Activated CD4-positive, CD25-positive, alpha-beta regulatory T cell treated with anti-CD3 and anti-CD28 coated beads, Interleukin-2, amount 50 U/mL, for 24 hours (primary cell): ENCODE data around the gene PPP4R2.
"Not testable (repeated sequence)": the region's sequence is repeated elsewhere in the genome, so short reads cannot be mapped to it uniquely, and the experiment has no call there.

Experiments used
- ATAC-seq, 2 donors: fragments of 150-1000 bp; cut with Tn5 transposase; one replicate each; pipeline ENCODE4 v1.10.0; 2021; ENCODE audit warnings: mild to moderate bottlenecking in 1 of 2, moderate library complexity in 1 of 2

PPP4R2 gene

DNA sequence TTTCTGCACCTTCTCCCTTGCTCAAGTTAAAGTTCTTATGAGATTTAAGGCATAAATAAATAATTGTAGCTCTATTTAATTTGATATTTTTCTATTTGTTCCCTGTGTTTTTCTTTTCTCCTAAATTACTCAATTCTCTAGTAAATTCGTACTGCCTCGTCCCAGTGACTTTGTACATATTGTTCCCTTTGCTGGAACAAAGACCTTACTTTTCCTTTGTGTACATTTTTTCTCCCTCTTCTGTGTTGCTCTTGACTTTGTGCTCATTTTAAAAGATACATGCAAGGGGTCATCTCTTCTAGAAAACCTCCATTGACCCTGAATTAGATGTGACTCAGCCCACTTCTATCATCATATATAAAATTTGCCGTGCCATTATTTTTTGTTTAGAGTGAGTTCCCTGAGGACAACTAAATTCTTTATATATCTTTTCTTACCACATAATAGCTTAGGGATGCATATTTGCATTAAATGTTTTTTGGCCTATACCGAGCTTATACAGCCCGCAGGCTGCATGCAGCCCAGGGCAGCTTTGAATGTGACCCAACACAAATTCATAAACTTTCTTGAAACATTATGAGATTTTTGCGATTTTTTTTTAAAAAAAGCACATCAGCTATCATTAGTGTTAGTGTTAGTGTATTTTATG lies 29.6 kb downstream of the PPP4R2 start:
- no peak for ATAC-seq

DNA sequence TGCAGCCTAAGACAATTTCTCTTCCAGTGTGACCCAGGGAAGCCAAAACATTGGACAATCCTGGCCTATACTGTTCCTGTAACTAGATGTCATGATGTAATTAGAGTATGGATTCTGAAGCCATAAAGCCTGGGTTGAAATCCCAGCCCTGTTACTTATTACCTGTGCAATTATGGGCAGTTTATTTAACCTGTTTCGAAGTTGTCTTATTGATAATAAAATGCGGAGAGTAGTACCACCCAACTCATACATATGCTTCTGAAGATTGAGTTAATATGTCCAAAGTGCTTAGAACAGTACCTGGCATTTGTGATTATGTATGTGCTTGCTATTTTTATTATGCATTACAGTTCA lies 30.1 kb downstream of the PPP4R2 start:
- ATAC-seq: no peak

DNA sequence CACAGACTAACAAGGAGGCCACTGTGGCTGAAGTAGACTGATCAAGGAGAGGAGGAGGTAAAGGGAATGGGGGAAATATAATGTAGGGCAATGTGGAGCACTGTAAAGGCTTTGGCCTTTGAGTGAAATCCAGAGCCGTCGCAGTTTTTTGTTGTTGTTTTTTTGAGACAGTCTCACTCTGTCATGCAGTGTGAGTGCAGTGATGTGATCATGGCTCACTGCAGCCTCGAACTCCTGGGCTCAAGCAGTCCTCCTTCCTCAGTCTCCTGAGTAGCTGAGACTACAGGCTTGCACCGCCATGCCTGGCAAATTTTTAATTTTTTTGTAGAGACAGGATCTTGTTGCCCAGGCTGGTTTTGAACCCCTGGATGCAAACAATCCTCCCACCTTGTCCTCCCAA lies 32.2 kb downstream of the PPP4R2 start:
- peak in 1 of 2 donors; percentile 34 for ATAC-seq

DNA sequence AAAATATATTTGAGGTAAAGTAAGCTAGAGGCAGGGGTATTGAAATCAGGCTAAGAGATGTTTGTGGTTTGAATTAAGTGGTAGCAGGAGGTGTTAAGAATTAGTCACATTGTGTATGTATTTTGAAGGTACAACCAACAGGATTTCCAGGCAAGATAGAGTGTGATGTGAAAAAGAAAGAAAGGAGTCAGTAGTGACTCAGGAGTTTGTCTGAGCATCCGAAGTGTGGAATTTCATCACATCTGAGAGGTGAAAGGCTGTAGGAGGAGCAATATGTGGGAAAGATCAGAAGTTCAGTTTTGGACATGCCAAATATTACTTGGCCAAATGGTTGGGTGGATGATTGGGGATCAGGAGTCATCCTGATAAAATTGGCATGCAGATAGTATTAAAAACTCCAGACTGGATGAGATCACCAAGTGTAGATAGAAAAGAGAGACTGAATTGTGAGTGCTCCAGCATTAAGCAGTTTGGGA lies 32.7 kb downstream of the PPP4R2 start:
- ATAC-seq: peak; percentile 95 to 96

DNA sequence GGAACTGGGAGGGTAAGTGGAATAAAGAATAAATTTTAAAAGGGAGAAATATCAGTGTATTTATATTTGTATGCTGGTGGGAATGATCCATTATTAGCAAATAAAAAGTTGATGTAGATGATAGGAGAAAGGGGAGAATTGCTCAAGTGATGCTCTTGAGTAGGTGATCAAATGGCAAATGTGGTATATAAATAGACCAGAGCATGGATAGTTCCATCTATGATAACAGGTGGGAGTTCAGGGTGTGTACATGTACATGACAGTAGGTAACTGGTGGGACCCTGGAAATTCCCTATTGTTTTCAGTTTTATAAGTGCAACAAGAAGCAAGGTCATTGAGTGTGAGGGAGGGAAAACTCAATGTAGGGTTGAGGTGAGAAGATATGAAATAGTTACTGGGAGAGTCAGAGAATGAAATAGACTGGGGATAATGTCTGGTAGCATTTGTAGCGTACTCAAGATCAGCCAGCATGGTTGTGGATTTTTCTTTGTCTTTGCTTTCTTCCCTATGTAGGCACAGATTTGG lies 33.5 kb downstream of the PPP4R2 start:
- ATAC-seq: no peak

DNA sequence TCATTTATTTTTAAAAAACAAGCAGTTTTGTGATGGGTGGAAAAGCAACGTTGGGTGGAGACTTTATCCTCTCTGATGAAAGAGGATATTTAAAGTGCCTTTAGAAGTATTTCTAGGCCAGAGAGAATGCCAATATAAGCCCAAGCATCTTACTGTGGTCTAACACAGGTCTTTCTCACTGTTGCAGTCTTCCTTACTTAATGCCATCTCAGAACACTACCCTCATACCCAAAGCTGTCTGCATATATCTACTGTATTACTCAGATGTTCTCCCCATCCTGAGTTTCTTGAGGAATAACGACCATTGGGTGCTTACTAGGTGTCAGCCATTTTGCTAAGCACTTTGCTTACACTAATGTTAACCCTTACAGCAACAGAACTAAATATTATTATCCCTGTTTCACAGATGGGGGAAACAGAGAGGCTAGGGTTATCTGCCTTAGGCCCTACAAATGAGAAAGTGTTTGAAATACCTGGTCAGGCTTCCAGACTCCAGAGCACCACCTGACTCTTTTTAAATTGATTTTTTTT lies 35.0 kb downstream of the PPP4R2 start:
- no peak for ATAC-seq

DNA sequence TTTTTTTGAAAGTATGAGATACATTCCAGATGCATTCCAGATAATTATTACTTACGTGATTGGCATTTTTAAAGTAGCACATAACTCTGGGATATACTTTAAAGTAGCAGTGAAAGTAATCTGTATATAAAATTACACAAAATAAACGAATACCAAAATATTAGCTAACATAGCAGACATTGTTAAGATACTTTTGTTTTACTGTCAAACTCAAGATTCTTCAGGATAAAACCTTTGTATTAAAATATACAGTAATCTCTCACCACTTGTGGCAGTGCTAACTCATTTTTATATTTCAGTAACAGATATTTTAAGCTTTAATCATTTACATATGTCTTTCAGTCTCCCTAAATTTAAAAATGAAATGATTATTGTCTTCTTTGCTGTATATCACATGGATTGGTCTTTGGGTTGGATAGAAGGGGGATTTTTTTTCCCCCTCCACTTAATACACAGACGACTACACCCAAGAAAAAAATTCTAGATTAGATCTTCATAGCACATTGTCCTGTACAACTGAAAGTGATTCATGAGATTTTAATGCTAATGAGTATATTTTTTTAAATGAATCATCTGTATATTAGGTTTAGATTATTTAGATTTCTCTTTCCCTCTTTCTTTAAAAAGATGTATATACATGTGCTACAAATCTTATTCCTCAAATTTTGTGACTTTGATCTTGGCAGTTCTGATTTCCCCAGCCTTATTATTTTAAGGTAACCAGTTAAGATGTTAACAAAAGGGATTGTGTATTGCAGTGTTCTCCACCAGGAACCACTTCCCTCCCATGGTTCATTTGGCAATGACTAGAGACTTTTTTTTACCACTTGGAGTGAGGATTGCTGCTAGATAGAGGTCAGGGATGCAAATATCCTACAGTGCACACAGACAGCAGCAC lies 40.3 kb downstream of the PPP4R2 start:
- peak; percentile 44 to 65 for ATAC-seq

DNA sequence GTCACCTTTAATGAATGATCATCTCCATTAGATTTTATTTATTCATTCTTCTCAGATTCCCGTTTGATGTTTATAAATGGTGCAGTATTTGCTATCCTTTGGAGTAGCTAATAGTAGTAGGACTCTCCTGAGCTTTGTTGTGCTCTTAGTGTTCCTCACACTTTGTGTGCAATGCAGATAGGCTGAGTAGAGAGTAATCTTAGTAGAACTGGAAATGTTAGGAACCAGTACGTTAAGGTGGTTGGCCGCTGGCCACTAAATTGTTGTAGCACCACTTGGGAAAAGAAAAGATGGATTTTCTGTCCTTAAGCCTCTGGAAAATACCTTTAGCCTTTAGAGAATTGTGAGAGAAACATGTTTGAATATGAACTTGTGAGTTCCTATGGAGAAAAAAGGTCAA lies 44.9 kb downstream of the PPP4R2 start:
- ATAC-seq: no peak

DNA sequence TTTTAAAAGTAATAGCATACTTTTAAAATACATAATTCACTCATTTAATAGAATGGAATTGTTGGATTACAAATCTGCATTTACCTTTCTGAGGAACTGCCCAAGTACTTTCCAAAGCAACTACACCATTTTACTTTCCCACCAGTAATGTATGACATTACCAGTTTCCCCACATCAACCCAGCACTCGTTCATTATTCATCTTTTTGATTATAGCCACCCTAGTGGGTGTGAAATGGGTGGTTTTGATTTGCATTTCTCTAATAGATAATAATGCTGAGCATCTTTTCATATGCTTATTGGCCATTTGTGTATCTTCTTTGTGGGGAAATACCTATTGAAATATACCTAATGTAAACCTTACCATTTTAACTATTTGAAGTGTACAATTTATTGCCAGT lies 46.8 kb downstream of the PPP4R2 start:
- ATAC-seq: peak; percentile 41 to 68

DNA sequence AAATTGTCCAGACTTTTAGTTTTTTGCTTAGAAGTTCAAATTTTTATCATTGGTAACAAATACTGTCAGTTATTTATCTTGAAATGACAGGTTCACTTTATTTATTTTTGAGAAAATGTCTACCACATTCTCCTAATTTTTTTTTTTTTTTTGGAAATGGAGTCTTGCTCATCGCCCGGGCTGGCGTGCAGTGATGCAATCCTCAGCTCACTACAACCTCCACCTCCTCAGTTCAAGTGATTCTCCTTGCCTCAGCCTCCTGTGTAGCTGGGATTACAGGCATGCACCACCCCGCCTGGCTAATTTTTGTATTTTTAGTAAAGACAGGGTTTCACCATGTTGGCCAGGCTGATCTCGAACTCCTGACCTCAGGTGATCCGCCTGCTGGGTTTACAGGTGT lies 48.8 kb downstream of the PPP4R2 start:
- ATAC-seq: no peak

DNA sequence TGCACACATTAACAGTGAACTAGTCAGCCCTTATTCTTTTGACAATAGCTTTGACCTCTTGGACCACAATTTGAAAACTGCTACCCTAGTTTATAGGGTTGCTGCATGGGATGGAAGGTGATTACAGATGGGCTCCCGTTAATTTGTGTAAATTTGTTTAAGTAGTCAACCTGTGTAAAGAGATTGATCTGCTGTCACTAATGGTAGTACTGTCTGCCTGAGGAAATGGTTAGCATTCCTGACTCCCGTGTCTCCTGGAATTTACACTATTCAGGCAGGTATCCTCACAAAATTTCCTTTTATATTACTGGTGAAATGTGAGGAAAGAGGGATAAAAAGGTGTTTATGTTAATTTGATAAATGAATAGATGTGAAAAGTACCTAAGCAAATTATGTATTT lies 49.6 kb downstream of the PPP4R2 start:
- no peak for ATAC-seq

DNA sequence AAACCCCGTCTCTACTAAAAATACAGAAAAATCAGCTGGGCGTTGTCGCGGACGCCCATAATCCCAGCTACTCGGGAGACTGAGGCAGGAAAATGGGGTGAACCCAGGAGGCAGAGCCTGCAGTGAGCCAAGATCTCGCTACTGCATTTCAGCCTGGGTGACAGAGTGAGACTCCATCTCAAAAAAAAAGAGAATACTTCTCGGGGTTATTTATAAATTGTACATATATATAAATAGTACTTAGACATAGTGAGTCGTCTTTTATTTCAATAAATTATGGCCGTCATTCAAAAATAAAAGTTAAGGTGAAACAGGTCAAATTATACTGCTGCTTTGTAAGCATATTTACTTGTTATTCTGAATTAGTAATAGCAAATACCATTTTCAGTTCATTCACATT lies 52.7 kb downstream of the PPP4R2 start:
- no peak for ATAC-seq

DNA sequence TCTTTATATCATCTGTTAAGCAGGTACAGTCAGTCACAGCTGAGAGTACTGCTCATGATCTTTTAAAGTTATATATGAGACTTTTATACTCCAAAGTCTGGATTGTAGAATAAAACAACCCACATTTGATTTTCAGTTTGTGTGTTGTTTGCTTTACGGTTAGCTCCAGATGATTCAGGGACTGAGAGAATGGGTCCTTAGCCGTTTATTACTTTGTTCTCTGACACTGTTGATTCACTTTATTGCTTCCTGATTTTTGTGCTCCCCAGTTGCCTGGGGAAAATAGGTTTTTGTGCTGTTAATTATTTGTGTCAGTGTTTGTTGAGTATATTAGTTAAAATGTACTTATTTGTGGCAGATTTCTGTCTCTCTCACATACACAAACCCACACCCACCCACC lies 56.2 kb downstream of the PPP4R2 start:
- ATAC-seq: no peak

DNA sequence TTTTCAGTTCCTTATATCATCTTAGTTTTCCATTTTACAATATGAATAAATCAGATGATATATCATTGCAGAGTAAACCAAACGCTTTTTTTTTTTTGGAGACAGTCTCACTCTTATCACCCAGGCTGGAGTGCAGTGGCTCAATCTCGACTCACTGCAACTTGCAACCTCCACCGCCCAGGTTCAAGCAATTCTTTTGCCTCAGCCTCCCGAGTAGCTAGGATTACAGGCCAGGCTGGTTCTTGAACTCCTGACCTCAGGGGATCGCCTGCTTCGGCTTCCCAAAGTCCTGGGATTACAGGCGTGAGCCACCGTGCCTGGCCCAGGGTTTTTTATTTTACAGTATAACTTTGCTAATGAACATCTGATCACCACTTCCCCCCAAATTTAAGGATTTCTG lies 59.0 kb downstream of the PPP4R2 start:
- no peak for ATAC-seq

DNA sequence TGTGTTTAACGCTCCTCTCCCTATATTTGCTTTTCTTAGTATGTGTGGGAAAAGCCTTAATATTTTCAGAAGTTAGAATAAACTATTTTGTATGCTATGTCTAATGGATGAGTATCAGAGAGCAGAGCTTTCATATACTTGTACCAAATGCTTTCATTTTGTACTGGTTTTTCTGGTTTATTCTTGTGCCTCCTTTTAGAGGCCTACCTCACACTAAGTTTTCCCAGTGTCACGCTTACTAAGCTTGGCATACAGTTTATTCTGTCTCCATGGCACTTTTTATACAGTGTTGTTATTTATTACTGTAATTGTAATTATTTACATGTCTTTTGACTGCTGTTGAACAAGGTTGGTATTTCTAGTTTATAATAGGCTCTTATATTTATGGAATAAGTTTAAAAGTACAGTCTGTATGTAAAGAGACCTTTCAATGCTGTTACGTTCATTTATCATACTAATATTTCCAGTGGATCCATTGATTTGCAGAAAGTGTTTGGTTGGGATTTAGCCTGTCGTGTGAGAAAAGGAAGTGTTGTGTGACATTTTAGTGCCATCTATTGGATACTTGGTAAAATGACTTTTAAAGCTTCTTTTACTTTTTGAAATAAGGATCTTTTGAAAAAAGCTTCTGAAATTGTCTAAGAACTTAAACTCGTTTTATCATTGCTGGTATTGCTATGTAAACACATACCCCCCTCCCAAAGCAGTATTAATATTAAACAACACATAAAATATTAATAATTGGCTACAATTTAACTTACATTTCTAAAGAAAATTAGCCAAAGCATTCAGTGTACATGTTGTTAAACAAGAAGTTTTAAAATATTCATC lies 59.6 kb downstream of the PPP4R2 start:
- no peak for ATAC-seq

DNA sequence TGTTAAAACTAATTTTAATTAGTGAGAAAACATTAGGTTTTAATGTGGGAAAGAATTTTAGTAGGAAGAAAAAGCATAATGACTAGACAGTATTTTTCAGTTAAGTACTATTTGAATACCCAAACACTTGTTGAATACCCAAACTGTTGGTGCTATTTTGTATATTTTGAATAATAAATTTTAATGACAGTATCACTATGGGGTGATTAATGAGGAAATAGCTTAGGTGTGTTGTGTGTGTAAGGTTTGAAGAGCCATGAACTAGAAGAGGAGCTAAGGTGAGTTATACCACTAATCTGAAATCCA lies 60.2 kb downstream of the PPP4R2 start:
- ATAC-seq: no peak

DNA sequence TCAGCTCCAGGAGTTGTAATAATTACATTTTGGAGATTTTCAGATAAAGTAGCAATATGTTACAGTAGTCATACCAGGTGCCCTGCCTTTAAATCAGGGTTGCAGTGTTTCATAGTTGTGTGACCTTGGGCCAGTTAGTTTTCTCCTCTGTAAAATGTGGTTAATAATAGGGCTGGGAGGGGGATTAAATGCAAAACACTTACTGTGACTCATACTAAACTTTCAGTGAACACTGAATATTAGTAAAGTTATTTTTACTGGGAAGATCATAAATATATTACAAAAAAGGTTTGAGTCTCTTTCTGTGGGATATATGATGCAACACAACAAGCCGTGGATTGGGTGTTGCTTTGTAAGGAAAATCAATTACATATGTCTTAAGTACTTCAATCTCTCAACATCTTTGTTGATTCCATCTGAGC lies 63.7 kb downstream of the PPP4R2 start:
- no peak for ATAC-seq

DNA sequence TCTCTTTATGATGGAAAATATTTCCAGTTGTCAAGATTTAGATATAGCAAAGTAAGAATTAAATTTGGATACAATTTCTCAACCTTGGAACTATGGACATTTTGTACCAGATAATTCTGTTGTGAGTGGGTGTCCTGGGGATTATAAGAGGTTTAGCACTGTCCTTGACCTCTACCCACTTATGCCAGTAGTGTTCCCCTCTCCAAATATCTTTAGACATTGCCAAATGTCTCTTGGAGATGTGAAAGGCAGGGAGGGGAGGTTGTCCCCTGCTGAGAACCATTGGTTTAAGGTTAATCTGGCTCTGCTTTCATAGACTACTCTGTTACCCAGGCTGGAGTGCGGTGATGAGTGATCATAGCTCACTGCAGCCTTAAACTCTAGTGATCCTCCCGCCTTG lies 64.8 kb downstream of the PPP4R2 start, which contains the start of gene EBLN2:
Gene EBLN2 (plus strand): TSS at position 244 of the 400 bp plus-strand sequence. CDS start 423 bp downstream, outside the sequence.
- ATAC-seq: no peak

DNA sequence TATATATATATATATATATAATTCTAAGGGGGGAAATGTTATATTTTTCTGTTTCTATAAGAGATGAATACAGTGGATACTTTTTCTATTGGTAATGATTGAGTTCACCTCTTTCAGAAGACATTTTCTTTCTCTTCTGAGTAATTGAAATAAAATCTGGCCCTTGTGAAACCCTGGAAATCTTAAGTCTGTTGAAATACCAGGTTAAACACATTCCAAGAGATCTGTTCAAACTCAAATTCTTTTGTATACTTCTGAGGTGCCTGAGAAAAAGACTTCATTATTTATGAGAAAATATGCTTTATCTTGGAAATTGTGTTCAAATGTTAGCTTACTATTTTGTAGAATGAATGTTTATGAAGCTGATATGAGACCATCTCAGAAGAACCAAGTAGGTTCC lies 69.6 kb downstream of the PPP4R2 start:
- ATAC-seq: not testable (repeated sequence)

DNA sequence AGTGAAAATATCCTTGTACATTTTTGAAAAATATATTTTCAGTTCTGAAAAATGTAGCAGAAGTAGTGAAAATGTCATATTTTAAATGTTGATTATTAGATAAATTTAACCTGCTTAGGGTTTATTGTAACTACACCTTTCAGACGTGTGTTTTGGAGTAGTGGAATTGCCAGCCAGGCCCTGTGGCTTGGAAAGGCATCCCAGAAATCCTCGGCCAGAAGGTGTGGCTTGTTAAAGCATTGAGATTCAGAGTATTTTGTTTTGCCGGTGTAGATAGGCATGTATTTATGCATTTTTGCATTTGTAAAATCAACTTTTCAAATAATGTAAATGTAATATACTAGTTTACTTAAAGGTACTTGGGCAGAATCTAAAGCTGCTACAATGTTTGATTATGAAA lies 71.8 kb downstream of the PPP4R2 start:
- ATAC-seq: no peak

DNA sequence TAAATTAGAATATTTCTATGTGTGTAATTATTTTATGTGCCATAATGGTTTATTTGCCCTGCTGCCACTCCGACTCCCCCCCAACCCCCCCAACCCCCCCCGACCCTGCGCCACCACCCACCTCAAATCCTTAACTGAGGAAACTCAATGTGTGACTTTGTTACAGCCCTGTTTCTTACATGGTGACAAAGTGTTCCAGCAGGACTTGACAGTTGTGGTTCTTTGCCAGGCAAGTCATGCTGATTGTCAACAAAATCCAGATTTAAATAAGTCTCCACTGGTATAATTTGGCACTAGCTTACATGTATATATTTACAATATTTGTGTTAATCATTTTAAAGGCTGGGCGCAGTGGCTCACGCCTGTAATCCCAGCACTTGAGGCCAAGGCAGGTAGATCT lies 72.6 kb downstream of the PPP4R2 start:
- ATAC-seq: no peak

DNA sequence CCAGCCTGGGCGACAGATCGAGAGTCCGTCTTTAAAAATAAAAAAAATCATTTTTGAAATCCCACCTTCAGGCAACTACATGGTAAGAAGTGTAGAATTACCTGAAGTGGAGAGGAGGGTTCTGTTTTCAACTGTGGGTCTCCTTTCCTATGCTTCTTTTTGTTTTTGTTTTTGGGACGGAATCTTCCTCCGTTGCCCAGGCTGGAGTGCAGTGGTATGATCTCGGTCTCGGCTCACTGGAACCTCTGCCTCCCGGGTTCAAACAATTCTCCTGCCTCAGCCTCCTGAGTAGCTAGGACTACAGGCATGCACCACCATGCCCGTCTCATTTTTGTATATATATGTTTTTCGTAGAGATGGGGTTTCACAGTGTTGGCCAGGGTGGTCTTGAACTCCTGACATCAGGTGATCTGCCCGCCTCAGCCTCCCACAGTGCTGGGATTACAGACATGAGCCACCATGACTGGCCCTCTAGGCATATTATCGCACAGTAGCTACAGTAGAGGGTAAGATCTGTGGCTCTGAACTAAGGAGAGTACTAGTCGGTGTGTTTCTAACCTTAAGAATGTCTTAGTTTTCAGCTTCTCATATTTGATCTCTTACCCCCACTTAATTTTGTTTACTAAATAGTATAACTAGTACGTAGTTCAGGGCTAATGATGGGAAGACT lies 73.3 kb downstream of the PPP4R2 start:
- no peak for ATAC-seq
